ENCODE measurements around the gene CTXN1.

Gene CTXN1

DNA sequence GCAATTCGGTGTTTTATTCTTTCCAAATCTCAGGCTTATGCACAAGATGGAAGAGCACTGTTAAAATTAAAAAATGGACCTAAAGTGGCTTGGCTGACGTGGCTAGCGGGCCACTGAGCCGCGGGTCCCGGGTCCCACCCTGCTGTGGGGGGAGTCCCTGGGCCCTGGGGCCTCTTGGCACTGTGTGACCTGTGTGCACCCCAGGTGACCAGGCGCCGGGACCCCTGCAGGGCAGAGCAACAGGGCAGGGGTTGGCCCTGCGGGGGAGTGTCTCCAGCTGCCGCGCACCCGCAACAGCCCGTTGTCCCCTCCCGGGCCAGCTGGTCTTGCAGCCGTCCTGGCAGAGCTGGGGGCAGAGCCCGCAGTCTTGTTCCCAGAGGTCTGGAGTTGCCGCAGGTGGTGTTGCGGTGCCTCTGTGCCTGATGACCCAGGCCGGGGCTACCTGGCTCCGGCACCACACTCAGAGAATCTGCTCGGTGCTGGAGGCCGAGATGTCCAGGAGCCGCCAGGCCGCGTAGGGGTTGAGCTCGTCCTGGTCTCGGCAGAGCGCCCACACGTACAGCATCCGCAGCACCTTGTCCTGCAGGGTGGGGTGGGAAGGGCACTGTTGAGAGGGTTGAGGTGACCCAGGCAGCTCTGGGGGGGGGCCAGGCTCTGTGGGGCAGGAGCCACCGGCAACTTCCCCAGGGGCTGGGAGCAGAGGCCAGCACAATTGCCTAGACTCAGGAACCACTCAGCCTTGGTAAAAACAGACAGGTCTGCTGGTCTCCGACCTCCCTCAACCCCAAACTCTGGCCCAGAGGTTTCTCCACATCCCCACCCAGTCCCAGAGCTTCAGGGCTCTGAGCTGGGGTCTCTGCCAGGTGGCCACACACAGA lies 1.0 kb upstream of the CTXN1 start:
- no peak overlapping the region for H3K4me3 ChIP-seq (ENCODE audit: low read depth, low read length)

DNA sequence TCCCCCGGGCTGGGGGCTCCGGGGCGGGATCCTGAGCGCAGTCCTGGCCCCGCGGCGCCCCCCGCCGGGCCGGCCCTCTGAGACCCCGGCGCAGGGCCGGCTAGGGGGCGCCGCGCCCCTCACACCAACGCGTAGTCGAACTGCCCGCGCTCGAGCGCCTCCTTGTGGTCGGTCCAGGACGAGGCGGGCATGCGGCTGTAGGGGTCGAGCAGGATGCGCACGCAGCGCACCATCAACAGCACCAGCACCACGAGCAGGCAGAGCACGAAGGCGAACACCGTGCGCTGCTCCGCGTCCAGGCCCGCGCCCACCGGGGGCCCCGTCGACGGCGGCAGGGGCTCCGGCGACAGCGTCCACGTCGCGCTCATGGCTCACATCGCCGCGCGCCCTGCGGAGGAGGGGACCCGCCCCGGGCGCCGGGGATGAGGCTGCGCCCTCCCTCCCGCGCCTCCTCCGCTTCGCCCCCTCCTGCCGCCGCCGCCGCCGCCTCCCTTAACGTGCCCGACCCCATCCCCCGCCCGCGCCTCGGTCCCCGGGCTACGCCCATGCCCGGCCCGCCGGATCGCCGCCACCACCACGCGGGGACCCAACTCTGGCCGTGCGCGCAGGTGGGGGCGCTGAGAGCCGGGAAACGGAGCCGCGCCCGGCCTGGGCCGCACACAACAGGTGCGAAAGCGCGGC lies 624 bp downstream of the CTXN1 start:
- H3K4me3 ChIP-seq (ENCODE audit: low read depth, low read length) = peak overlapping the region; percentile 38

DNA sequence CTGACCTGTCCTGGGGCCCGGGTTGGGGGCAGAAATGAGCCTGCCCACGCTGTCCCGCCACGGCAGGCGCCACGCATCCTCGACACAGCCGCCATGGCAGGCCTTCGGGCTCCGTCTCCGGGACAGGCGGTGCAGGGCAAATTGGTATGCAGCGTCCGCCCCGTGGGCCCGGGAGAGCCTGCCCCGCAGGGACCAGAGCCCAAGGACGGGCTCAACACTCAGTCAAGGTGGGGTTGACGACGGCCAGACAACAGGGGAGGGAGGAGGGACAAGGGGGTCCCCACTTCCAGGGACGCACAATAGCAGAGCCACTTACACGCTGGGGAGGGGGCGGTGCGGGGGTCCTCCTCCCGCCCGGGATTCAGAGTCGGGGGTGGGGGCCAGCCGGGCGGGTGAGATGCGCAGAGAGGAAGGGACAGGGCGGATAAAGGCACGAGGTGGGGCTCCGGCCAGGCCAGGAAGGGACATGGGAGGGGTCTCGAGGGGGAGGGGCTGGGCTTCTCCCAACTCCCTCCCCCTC lies 1.2 kb downstream of the CTXN1 start:
- H3K4me3 ChIP-seq (ENCODE audit: low read depth, low read length) = no peak overlapping the region

DNA sequence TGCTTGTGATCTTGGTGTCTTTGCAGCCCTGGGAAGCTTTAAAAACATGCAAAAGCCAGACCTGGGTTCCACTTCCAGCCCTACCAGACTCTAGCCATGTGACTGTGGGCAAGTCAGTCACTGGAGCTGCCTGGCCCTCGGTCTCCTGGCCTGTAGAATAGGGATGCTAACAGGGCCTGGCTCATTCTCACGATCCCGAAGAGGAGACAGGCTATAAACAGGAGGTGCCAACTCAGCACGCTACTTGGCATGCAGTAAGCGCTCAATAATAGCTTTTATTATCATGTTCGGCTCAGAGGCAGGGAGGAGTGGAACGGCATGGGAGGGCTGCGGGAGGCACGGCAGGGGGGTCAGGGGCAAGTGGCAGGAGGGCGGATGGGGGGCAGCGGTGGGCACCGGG lies 1.7 kb downstream of the CTXN1 start:
- no peak overlapping the region for H3K4me3 ChIP-seq (ENCODE audit: low read depth, low read length)

DNA sequence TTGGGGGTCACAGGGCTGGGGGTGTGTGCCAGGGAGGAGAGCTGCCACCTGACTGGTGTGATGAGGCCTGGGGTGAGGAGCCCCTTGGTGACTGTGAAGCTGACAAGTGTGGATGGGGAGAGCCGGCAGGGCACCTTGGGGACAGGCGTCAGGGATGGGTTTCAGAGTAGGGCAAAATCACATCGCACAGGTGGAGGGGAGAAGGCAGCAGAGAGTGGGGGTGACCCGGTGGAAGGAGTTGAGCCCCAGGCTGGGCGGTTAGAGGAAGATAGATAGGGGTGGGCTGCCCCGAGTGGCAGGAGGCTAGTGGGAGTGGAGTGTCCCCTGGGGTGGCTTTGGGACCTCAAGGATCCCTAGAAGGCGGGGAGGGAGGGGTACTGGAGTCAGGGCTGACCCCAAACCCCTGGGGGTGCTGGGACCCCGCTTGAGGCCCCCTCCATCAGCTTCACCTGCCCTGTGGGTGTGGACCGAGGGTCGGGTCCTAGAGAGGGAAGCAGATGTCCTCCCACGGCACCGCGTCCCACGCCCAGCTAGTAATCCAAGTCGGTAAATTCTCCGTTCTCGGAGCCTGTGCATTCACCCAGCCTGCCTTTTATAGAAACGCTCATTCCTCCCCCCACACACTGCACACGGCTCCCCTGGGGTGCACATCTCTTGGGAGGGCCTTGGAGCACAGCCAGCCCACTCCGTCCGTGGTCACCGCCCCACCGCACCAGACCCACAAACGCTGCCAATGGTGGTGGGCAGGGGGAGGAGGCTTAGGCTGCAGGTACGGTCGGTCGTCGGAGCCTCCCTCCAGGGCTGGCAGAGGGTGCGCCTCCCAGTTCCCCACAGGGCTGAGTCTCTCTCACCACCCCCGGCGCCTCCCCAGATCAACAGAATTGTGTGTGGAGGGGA lies 2.4 kb downstream of the CTXN1 start:
- H3K4me3 ChIP-seq (ENCODE audit: low read depth, low read length) = no peak overlapping the region

DNA sequence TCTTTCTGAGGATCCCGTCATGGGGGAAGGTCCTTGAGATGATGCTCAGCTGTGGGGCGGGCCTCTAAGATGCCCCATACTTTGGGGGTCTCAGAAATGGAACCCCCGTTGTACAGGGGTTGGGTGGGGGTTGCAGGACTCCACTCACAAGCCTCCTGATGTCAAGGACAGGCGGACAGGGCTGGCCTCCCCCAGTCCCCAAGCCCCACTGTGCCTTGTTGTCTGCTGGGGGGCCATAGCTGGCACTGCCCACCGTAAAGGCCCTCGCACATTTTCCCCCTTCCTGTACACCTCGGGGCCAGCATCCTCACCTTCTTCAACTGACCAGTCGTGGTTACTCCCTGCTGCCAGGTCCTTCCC lies 3.1 kb downstream of the CTXN1 start:
- no peak overlapping the region for H3K4me3 ChIP-seq (ENCODE audit: low read depth, low read length)

DNA sequence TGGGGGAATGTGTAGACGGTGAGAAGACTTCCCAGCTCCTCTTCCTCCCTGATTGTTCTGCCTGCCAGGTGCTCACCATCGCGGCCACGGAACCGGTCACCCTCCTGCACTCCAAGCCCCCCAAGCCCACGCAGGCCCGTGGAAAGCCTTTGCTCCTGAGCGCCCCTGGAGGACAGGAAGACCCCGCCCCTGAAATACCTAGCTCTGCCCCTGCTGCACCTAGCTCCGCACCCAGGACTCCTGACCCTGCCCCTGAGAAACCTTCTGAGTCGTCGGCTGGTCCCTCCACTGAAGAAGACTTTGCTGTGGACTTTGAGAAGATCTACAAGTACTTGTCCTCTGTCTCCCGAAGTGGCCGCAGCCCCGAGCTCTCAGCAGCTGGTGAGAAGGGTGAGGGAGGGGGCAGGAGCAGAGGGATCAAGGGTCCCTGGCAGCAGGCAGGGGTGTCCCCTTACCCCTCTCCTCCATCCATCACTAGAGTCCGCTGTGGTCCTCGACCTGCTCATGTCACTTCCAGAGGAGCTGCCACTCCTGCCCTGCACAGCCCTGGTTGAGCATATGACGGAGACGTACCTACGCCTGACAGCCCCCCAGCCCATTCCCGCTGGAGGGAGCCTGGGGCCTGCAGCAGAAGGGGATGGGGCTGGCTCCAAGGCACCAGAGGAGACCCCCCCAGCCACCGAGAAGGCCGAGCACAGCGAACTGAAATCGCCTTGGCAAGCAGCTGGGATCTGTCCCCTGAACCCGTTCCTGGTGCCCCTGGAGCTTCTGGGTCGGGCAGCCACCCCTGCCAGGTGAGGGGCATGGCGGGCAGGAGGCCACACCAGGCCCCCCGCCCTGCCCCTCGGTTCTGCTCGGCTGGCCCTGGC lies 3.7 kb downstream of the CTXN1 start:
- no peak overlapping the region for H3K4me3 ChIP-seq (ENCODE audit: low read depth, low read length)

DNA sequence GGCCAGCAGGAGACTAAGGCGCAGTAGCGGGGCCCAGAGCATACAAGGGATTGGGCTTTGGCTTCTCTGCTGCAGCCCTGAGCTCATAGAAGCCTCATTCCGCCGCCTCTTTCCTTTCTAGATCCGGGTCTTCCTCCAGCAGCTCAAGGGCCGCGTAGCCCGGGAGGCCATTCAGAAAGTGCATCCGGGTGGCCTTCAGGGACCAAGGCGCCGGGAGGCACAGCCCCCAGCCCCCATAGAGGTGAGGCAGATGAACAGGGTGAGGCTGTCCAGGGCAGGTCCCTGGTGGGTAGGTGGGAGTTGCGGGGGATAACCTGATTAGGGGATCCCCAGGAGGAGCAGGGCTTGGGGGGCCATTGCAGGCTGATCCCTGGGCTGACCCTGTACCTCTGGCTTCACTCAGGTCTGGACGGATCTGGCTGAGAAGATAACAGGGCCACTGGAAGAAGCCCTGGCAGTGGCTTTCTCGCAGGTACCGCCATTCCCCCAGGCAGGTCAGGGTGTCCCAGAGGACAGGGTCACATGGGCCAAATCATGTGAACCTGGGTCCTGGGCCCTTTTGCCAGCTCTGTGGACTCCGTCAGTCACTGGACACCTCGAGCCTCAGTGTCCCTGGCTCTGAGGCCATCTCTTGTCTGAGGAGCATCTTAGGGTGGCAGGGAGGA lies 4.5 kb downstream of the CTXN1 start:
- peak overlapping the region; percentile 37 for H3K4me3 ChIP-seq (ENCODE audit: low read depth, low read length)

DNA sequence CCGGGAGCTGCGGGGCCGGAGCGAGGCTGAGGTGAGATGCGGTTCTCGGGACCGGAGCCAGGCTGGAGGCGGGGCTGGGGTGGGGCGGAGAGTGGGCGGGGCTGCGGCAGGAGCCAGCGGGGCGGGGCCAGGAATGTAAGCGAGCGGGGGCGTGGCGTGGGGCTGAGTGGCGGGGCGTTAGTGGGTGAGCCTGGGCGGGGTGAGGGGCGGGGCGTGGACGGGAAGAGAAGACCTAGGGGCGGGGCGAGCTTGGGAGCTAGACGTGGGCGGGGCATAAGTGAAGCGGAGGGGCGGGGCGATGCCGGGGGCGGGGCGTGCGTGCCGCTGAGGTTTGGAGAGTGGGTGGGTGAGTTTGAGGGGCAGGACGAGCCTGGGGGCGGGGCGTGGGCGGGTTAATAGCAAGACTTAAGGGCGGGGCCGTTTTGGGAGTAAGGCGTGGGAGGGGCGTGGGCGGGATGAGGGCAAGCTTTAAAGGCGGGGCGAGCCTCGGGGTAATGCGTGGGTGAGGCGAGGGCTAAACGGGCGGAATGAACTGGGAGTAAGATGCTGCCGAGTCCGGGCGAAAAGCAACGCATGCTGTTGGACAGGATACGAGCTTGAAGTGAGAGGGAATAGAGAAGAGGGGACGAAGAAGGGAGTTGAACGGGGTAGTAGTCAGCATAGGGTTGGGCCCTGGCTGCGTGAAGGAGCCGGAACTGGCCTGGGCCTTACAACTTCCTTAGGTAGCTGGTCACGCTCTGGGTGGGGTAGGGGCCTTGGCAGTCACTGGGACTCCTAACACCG lies 5.2 kb downstream of the CTXN1 start:
- H3K4me3 ChIP-seq (ENCODE audit: low read depth, low read length) = peak overlapping the region; percentile 60

DNA sequence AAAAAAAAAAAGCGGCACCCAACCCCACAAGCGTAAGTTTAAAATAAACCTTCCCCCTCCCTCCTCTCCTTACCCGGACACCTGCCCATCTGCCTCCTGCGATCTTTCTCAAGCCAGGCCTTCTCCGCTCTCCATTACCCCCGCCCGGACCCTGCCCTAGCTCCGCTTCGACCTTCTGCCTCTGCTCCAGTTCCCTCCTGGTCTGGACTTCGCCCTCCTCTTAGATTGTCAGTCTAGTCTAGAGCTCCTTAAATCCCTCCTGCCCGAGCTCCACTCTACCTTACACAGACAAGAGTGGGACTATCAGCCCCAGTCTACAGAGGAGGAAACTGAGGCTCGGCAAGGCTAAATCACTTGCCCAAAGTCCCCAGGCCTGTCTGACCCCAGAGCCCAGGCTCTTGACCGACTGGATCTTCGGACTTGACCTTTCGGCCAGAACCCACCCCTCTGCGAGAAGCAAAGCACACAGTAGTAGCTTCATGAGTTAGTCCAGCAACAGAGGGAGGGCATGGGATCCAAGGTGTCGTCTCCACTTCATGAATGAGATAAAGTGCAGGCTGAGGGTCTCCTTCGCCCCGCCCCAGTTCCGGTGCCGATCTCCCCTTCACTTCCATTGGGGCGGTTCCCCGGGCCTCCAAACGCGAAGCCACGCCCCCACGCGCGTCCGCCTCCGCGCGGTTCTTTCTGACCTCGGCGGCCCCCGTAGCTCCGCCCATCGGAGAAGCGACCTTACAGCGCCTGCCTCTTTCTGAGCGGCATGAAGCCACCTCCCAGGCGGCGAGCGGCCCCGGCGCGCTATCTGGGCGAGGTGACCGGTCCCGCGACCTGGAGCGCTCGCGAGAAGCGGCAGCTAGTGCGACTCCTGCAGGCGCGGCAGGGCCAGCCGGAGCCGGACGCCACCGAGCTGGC lies 6.1 kb downstream of the CTXN1 start, which contains the start of gene SNAPC2:
TSS of gene SNAPC2 (plus strand) at position 729 of the 909 bp plus-strand sequence. CDS start at position 758, 29 bp downstream.
- H3K4me3 ChIP-seq (ENCODE audit: low read depth, low read length) = peak within 1 kb of the TSS; percentile 60

DNA sequence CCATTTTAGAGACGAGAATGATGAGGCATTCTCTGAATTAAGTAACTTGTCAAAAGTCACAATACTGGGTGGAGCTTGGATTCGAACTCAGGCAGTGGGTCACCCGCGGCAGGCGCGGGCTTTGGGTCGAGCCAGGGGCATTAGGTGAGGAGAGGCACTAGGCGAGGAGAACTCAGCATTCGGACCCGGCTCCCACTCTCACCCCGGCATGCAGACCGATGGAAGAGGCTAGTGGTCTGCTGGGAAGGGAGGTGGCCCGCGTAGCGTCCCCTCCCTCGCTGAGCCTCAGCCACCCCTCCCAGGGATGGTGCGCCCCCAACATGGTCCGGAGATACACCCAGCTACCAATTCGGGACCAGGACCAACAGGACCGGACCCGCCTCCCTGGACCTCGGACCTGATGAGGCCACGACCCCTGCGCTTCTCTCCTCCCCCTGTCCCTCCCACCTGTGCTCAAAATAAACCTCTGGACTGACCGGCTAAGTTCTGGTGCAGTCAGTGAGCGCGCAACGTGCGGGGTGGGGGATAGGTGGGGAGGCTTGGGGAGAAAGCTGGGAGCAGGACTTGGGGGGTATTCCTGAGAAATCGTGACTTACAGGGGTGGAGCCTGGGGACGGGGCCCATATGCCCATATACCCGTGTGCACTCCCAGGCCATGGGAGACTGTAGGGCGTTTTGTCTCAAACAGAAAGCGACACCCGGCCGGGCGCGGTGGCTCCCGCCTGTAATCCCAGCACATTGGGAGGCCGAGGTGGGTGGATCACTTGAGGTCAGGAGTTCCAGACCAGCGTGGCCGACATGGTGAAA lies 7.1 kb downstream of the CTXN1 start:
- H3K4me3 ChIP-seq (ENCODE audit: low read depth, low read length) = no peak overlapping the region

DNA sequence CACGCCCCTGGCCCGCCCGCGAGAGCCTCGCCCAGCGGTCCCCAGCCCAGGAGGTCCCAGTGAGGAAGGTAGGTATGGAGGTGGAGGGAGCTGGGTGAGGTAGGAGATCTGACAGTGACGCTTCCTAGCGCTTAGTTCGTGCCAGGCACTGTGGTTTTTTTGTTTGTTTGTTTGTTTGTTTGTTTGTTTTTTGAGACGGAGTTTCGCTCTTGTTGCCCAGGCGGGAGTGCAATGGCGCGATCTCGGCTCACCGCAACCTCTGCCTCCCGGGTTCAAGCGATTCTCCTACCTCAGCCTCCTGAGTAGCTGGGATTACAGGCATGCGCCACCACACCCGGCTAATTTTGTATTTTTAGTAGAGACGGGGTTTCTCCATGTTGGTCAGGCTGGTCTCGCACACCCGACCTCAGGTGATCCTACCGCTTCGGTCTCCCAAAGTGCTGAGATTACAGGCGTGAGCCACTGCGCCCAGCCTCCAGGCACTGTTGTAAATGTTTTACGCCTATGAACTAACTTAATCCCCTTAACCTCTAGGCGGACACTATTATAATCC lies 7.8 kb downstream of the CTXN1 start:
- H3K4me3 ChIP-seq (ENCODE audit: low read depth, low read length) = peak overlapping the region; percentile 41

DNA sequence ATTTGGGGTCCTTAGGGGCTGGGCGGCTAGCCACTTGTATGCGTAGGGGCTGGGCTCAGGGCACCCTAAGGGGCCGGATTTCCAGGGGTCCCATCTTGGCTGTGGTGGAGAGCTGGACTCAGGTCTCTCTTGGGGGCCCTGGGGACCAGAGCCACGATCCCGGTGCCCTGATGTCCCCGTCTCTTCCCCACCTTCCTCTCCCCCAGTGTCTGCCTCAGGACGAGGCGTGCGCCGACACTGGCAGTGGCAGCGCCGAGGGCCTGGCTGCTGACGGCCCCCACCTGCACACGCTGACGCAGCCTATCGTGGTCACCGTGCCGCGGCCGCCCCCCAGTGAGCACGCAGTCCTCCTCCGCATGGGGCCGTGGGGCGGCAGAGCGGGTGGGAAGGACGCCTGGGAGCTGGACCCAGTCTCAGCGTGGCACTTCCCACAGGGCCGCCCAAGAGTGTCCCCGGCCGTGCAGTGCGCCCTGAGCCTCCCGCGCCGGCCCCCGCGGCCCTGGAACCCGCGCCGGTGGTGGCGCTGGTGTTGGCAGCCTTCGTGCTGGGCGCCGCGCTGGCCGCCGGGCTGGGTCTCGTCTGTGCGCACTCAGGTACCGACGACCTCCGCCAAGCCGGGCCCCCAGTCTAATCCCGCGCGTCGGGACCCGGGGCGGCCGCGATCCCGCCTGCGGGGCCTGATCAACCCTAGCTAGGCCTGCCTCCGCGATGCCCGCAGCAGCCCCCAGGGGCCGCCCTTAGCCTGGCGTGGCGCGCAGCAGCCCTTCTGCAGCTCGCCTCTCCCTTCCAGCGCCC lies 8.5 kb downstream of the CTXN1 start:
- peak overlapping the region; percentile 41 for H3K4me3 ChIP-seq (ENCODE audit: low read depth, low read length)

DNA sequence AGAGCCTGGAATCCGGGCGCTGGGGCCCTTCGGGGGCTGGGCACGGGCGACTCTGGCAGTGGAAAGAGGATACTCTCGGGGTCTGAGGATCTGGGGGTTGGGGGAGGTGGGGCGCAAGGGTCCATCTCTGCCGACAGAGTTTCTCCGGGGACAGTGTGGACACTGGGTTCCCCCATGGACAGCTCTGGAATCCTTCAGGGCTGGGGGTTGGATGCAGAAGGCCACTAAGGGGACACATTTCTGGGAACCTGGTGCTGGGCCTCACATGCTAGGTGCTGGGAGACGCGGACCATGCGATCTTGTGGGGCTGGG lies 9.0 kb downstream of the CTXN1 start:
- peak overlapping the region; percentile 41 for H3K4me3 ChIP-seq (ENCODE audit: low read depth, low read length)

DNA sequence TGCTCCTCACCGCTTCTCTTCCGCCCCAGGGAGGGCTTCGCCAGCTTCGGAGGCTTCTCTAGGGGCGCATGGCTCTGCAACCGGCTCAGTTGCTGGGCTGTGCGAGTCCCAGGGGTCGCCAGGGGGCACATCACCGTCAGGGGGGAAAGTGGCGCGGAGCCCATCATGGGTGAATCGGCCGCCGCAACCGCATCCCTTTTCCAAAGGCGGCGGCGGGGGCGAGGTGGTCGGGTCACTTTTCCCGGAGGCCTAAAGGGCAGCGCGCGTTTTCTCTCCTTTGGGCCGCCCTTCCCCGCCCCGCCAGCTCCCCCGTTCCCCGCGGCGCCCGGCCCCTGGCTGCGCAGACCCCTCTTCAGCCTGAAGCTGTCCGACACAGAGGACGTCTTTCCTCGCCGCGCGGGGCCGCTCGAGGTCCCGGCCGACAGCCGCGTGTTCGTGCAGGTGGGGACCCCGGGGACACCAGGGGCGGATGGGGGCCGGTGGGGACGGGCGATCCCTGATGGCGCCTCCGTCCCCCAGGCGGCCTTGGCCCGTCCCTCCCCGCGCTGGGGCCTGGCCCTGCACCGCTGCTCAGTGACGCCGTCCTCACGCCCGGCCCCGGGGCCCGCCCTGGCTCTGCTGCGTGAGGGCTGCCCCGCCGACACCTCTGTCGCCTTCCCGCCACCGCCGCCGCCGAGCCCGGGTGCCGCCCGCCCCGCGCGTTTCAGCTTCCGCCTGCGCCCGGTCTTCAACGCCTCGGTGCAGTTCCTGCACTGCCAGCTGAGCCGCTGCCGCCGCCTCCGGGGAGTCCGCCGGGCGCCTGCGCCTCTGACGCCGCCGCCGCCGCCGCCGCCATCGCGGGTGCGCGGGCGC lies 9.6 kb downstream of the CTXN1 start:
- H3K4me3 ChIP-seq (ENCODE audit: low read depth, low read length) = peak overlapping the region; percentile 27

Measured in iPS-11a (cell line).